Measurements from ENCODE around the gene FAM83D.
A peak's percentile ranks its signal among the peaks of the same experiment; 100 is the strongest.

FAM83D gene, protein sequence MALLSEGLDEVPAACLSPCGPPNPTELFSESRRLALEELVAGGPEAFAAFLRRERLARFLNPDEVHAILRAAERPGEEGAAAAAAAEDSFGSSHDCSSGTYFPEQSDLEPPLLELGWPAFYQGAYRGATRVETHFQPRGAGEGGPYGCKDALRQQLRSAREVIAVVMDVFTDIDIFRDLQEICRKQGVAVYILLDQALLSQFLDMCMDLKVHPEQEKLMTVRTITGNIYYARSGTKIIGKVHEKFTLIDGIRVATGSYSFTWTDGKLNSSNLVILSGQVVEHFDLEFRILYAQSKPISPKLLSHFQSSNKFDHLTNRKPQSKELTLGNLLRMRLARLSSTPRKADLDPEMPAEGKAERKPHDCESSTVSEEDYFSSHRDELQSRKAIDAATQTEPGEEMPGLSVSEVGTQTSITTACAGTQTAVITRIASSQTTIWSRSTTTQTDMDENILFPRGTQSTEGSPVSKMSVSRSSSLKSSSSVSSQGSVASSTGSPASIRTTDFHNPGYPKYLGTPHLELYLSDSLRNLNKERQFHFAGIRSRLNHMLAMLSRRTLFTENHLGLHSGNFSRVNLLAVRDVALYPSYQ

DNA sequence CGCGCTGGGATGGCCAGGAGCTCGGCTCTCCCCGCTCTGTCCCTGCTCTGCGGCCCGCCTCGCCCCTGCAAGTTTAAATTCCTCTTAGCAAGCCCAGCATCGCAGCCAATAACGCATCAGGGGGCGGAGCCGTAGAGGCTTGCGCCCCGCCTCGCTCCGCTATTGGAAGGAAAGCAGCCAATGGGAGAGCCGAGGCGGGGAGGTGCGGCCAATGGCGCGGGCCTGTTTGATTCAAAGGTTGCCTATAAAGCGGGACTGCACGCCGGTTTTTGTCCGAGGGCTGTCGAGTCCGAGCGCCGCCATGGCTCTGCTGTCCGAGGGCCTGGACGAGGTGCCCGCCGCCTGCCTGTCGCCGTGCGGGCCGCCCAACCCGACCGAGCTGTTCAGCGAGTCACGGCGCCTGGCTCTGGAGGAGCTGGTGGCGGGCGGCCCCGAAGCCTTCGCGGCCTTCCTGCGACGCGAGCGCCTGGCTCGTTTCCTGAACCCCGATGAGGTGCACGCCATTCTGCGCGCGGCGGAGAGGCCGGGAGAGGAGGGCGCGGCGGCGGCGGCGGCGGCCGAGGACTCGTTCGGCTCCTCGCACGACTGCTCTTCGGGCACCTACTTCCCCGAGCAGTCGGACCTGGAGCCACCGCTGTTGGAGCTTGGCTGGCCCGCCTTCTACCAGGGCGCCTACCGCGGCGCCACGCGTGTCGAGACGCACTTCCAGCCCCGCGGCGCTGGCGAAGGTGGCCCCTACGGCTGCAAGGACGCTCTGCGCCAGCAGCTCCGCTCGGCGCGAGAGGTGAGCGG, at the start of gene FAM83D:
FAM83D (plus strand) TSS at position 276 of the 792 bp plus-strand sequence; CDS start at position 302, 26 bp downstream.
- peak; percentile 87 for FAIRE-seq

DNA sequence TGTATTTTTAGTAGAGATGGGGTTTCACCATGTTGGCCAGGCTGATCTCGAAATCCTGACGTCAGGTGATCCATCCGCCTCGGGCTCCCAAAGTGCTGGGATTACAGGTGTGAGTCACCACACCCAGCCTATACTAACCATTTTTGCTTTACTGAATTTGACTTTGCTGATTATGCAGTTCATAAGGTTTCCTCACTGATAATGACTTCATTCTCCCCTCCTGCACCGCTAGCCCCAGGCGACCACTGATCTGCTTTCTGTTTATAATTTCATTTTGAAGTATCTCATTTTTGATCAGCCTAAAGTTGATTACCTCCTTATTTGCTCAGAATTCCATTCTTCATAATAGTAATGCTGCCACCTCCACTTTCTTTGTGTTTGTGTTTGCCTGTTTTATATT, 48.7 kb upstream of the FAM83D start:
- FAIRE-seq, result no peak

DNA sequence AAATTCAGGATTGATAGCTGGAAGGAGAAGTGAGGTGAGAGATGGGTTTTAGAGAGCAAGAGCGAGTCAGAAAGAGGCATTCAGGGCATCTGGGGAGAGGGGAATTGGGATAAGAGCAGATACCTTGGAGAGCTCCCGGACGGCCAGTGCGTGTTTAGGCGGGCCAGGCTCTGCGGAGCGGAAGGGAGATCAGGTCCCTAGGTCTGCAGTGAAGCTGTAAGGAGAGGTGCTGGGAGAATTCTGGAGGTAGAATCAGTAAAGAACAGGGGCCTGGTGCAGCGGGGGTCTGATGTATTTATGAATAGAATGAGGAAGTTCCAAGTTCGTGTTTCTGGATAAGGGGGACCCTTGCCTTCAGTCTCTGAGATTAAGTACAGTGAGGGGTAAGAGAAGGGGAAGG, 47.4 kb upstream of the FAM83D start:
- no peak for FAIRE-seq

DNA sequence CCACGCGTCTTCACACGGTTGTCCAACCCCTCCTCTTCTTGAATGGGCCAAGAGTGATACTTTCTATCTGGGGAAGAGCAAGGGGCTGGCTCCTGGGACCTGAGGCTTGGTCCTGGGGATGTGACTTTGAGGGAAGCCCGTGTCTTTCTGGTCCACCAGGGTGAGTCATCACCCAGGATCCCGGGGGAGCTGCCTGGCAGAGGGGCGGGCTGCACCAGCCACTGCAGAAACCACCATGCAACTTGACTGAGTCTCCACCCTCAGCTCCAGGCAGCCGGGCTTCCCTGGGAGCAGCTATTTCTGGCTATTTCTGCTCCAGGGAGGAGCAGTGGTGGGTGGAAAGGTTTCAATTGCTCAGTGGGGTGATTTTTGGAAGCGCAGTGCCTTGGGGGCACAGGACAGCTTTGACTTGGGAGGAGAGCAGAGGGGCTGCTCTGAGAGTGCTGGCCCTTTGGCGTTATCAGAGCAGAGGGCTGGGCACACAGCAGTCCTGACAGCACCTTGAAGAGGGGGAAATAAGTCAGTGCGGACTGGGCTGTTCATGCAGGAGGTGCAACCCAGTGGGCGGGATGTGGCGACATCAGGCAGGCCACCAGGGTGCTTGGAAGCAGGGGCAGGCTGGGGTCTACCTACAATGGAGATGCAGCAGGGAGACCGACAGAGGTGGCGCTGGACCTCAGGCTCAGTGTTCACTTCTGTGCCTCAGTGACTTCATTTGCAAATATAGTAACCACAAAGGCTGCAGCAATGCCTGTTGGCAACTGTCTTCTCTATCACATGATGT, 45.1 kb upstream of the FAM83D start:
- FAIRE-seq, result no peak

DNA sequence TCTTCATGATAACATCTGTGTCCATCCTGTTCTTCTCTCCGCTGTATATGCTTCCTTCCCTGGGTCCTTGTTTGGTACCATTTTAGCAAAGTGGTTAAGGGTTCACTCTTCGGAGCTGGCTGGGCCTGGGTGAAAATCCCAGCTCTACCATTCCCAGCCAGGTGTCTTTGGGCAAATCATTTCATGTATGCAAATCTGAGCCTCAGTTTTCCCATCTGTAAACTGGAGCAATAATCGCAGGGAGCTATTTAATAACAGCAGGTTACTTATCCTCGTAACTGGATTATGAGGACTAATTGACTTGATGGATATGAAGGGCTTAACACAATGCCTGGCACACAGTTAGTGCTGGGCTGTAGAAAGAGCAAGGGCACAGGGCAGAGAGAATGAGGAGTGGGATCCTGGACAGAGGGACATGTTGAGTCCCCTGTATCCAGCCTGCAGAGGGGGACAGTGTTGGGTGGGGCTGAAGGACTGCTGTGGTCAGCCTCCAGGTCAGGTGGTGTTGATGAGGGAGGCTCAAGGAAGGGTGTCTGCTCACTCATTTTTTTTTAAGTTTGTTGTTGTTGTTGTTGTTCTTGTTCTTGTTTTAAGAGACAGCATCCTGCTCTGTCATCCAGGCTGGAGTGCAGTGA, 44.3 kb upstream of the FAM83D start:
- no peak for FAIRE-seq

DNA sequence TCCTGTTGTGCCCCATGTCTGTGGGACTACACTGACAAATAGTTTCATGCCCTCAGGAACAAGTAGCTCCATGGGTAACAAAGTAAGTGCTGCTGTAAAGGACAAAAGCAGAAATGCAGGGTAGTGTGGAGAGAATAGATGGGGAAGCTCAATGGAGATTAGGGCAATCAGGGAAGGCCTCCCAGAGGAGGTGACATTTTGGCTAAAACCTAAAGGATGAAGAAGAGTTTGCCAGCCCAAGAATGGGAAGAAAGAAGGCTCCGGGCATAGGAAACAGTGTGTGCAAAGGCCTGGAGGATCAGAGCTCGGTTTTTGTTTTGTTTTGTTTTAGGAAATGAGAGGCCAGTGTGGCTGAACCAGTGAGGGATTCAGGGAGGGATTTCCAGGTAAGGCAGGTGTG, 43.6 kb upstream of the FAM83D start:
- no peak for FAIRE-seq

DNA sequence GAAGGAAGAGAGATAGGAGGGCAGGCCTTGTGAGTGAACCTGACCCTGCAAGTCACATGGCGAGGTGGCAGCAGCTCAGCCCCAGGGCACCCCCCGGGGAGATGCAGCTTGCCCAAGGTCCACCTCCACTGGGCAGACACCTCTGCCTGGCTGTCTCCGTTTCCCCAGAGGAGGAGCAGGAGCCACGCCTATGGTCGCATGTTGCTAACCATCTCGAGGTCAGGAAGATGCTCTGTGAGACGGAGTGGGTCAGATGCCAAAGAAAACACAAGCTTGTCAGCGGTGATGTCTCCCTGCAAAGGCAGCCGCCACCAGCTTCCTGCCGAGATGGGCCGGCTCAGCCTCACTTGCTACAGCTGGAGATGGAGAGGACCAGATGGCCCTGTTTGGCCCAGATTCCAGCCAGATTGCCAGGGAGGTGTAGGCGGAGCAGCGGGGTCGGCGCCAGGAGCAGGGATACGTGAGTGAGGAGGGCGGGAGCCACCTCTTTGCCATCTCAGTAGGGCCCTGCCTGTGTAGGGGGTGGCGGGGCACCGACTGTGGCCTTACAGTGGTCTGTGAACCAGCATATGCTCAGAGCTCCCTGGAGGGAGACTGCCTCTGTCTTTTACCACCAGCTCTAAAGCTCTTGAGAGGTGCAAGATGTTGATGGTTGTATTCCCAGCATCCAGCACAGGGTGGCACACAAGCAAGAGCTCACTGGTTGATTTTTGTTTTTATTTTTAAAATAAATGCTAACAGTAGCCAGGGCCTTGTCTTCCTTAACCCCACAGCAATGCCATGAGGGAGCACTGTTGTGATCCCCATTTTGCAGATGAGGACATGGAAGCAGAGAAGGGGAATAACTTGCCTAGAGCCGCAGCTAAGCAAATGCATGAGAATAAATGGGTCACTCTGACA, 42.9 kb upstream of the FAM83D start:
- no peak for FAIRE-seq

DNA sequence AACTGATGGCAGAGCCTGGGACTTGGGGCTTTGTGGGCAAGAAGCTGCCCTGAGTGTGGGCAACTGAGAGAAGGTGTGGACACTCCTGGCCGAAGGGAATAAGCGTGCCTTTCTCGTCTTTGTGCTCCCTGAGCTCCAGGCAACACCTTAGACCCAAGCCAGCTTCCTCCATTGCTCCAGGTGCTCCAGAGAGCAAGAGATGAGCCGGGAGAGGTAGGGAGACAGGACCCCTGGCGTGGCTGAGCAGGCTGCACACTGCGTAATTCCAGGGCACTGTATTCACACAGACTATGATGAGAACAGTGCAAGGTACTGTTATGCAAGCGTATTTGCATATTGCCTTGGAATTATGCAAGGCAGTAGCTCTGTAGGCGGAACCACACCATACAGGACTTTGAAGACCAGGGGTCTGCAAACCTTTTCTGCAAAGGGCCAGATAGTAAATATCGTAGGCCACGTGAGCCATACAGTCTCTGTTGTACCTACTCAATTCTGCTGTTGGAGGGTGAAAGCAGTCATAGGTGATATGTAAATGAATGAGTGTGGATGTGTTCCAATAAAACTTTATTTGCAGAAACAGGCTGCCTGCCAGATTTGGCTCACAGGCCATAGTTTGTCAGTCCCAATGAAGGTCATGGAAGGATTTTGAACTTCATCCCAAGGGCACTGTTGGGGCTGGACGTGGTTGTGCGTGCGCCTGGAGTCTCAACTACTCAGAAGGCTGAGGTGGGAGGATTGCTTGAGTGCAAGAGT, 42.1 kb upstream of the FAM83D start:
- no peak for FAIRE-seq

DNA sequence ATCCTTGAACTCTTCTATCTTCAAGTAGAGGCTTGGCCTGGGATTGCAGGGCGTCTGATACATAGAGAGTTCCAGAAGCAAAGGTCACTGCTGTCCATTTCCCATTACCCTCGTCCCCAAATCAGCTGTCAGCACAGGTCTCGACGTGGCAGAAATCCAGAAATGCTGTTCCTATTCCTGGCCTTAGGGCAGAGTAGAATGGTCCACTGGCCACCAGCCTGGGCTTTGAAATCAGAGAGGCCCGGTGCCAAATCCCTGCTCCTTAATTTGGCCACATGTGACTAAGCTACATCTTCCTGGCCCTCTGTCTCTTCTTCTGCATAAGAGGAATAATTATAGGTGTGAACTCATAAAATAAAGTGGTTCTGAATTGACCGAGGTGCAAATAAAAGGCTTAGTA, 40.9 kb upstream of the FAM83D start:
- no peak for FAIRE-seq

DNA sequence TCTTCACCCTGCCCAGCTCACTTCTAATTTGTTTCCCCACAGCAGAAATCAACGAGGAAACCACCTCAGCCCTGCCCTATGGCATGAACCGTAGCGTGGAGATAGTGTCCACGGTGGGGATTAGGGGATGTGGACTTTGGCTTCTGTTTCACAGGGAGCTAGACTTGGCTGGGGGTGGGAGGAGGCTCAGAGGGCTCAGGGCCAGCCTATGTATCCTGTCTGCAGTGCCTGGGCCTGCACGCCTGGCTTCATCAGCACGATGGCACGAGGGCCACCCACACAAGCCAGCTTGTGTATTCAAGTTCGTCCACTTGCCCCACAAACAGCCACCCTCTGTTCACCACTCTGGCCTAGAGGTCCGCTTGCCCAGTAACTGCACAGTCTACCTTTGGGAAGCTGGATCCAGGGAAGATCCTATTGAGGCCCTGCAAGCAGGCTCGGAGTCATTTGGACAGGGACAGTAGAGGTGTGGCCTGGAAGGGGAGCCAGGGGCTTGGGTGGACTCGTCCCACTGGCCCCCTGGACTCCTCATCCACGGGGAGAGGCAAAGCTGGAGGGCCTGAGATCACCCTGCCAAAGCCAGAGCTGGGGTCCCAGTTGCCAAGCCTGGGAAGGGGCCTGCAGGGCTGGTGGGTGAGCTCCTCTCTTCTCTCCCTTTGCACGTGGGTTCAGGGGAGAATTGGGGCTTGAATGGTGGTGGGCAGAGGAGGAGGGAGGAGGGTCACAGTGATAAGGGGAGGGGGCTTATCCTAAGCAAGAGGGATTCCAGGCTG, 38.0 kb upstream of the FAM83D start:
- FAIRE-seq, result no peak

DNA sequence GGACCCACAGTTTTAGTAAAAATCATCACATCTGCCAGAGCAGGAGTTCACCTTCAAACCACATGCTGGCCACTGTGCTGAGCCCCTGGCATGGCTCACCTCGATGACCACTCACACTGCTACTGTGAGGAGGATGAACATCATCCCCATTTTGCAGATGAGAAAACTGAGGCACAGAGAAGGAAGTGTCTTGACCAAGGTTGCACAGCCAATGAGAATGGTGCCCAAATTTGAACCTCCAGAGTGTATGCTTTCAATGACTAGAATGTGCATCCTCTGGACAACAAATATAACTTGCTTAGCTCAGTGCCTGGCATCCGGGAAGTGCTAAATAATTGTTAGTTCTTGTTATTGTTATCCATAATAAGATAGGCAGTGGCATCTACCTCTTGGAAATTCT, 37.2 kb upstream of the FAM83D start:
- no peak for FAIRE-seq

DNA sequence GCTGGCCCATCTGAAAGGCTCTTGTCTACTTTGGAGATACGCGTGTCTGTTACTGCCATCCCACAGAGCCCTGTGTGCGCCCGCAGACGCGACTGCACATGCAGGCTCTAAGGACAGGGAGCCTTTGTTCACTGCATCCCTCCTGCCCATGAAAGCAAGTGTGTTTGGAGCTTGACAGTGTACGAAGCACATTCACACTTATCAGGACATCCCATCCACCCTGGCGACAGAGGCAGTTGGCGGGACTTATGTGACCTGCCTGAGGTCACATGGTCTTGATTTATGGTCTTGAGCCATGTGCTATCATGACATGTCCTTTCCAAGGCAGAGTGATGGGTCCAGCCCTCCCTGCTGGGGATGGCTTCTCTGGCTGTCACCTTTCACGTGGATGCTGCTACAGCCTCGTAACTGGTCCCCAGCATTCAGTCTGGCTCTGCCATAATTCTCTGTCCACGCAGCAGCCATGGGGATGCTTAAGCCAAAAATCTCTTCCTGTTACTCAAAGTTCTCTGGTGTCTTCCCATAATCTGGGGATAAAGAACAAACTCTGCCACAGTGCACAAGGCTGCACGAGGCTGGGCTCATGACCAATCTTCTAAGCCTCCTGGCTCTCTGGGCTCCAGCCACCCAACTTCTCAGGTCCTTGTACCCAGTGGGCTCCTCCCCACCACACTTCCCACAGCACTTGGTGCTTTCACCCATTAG, 36.3 kb upstream of the FAM83D start:
- FAIRE-seq, result no peak

DNA sequence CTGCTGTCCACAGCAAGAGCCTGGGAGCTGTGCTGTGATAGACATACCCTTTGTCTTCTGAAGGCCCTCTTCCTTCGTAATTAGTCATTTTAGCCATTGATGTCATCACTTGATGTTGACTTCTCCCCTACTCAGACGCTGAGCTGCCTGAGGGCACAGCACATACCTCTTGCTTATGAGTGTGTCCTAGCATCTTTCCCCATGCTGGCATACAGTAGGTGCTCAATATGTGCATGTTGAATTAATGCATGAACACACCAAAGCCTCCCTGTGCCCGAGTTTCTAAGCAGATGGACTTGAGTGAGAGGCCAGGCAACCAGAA, 35.8 kb upstream of the FAM83D start:
- no peak for FAIRE-seq

DNA sequence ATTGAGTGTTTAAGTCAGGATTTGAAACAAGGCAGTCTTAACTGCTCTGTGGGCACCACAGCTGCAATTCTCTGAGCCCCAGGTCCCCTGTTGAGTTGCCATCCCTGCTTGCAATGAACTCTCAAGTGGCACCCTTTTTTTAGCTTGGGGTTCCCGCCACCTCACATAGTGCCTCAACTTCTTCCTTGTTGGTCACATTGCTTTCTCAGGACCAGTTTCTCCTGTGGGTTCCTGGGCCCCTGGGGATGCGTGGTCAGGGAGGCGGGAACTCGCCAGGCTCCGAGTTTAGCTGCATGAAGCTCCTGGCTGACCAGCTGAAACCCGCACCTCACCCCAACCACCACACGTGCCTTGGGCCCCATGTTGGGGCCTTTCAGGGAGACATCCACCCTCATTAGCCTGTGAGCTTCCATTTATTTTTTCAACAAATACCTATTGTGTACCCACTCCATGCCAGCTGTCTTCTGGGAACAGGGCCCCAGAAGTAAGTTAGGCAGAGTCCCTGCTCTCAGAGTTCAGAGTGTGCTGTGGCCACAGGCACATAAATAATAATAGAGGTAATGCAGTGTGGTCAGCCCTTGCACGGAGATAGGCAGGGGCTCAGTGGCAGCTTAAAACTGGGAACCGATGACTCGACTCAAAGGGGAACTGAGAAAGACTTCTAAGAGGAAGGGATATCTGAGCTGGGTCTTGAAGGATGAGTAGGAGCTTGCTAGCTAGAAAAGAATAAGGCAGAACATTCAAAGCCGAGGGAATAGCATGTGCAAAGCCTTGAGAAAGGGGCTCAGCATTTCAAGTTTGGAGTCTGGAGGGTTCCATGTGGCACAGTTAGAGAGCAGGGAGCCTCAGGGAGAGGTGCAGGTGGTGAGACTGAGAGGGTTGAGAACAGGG, 33.9 kb upstream of the FAM83D start:
- FAIRE-seq, result no peak

DNA sequence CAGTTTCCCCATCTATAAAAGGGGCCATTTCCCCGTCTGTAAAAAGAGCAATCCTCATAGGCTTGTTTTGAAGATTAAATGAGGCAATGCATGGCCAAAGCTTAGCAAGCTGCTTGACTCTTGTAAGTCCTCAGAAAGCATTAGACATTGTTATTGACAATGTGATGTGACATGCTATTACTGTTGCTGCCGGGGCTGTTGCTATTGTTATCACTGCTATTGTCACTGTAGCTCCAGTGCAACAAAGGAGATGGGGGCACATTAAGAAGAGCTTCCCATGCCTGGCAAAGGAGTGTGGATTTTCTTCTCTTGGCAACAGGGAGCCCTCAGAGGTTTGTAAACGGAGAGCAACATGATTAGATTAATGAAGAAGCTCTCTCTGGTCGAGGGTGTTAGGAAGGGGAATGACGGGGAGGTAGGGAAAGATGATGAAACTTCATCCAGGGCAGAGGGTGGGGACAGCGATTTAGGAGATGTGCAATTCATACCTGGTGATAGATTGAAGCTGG, 33.1 kb upstream of the FAM83D start:
- no peak for FAIRE-seq

DNA sequence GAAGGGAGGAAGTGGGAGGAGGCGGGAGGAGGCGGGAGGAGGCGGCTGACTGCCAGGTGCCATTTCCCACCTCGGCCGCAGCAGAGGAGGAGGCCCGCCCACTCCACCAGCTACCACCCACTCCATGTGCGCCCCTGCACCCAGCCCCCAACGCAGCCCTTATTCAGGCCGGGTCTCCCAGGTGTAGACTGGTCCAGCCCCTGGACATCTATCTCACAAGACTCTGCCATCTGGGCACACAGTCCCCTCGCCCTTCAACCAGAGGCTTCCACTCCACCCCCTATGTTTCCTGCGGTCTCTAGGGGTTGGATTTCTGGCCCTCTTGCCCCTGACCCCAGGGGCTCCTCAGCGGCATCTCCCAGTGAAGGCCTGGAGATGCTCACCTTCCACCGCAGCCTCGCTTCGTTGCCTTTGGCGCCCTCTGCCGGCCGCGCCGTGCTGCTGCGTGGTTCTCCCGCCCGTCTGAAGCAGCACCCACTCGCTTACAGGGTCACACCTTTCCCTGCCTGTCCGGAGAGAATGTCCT, 32.6 kb upstream of the FAM83D start:
- FAIRE-seq, result no peak

DNA sequence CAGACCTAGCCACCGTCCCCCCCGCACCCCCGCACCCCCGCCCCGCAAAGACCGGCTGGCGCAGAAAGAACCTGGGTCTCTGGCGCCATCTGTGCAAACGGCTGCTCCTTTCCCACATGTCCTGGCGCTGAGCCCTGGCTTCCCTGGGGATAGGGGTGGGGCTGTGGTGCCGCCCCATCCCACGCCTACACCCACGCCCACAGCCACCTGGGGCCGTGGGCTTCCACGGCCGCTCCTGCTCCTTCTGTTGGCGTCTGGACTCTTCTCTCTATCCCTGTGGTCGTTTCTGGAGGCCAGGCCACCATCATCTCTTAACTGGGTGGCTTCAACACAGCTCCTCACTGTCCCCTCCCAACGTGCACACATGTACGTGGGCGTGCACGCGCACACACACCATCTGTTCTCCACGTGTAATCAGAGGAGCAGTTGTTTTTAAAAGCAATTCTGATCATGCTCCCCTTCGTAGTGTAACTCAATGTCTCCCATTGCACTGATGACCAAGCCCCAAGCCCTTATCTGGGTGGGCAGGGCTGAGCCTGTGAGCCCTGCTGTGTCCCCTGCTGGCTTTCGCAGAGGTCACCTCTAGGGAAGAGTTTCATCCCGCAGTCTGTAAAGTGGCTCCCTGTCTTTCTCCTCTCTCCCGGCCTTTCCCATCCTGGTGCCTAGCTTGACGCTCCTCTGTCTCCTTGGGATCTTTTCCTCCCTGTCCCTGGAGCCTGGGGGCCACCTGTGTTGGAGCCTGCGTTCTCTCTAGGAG, 31.9 kb upstream of the FAM83D start:
- FAIRE-seq, result no peak

All from TTC549 (cell line).